Measurements from ENCODE around the gene CAPN2. TPM values are rescaled to one million over a fixed set of nuclear protein-coding genes. Genes with fewer than 3 reads are reported as not detected.
"Not testable (repeated sequence)": the region's sequence is repeated elsewhere in the genome, so short reads cannot be mapped to it uniquely, and the experiment has no call there.

CAPN2 gene
- total RNA-seq, 1 donor from 2014 or later, result 391 TPM

DNA sequence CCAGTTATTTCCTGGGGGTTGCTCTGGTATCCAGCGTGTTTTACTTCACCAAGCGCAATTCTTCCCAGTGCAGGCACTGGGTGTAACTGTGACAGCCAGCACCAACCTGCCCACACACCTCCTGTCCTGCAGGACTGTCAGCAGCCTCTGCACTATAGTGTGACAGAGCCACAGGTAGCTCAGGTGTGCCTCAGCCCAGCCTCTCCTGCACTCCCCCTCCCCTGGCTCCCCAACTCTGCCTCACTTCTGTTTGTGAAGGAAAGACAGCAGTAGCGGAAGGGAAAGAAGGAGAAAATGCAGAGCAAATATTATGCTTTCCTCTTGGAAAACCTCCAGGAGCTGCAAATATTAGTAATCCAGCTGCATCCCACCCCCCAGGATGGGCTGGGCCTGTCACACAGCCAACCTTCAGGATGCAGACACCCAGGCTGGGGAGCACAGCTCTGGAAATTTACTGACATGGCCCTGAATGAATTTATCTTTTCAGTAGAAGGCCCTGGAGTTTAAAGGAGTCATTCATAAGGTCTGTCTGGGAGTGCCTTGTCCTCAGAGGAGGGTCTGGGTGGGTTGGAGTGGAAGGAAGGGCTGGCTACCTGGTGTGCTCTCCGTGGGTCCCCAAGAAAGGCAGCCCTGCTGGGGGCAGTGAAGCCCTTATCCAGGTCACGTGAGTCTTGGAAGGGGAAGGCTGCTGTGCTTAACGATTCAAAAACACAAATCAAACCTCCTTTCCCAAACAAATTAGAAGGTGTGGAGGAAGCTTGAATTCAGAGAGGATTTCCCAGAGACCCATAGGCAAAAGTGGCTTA is 20.9 kb downstream of the CAPN2 start:
- no peak overlapping the region for H2AFZ ChIP-seq (ENCODE audit: low read depth, low read length)
- H4K20me1 ChIP-seq (ENCODE audit: insufficient read depth, low read length), result peaks cover 78% of the 10 kb centered on the region
- H3K36me3 ChIP-seq (ENCODE audit: insufficient read depth, low read length), result peaks cover 23% of the 10 kb centered on the region
- DNase-seq (ENCODE audit: low read depth) (no peak), FAIRE-seq (no peak)
- H3K79me2 ChIP-seq (ENCODE audit: insufficient read depth, low read length), result peaks cover 97% of the 10 kb centered on the region
- peaks cover 26% of the 10 kb centered on the region for H3K36me3 Mint-ChIP-seq (ENCODE audit: low read depth, unreplicated experiment)
- H3K27me3 ChIP-seq (ENCODE audit: insufficient read depth, low read length), result no peaks in the 10 kb centered on the region
- no peak overlapping the region for H3K4me3 Mint-ChIP-seq (ENCODE audit: unreplicated experiment)
- H3K27me3 Mint-ChIP-seq (ENCODE audit: low read depth, unreplicated experiment), result no peaks in the 10 kb centered on the region
- H3K27ac ChIP-seq (ENCODE audit: low read depth, low read length), result peak overlapping the region; percentile 81
- H3K9me3 ChIP-seq (ENCODE audit: insufficient read depth, low read depth, low read length), result no peaks in the 10 kb centered on the region
- peak overlapping the region; percentile 74 for H3K4me2 ChIP-seq (ENCODE audit: low read length)
- H3K9me3 Mint-ChIP-seq (ENCODE audit: unreplicated experiment), result no peaks in the 10 kb centered on the region
- H3K4me1 Mint-ChIP-seq (ENCODE audit: low read depth, unreplicated experiment), result peaks cover 55% of the 10 kb centered on the region
- peak overlapping the region; percentile 94 for H3K27ac Mint-ChIP-seq (ENCODE audit: unreplicated experiment)
- peak overlapping the region; percentile 12 for H3K4me3 ChIP-seq (ENCODE audit: insufficient read depth, low read depth, low read length)
- TF ChIP-seq EZH2 (IDR thresholded peaks at IDR 0.05; ENCODE audit: insufficient read depth, low read length), result no peak
- TF ChIP-seq, protein P1, sequence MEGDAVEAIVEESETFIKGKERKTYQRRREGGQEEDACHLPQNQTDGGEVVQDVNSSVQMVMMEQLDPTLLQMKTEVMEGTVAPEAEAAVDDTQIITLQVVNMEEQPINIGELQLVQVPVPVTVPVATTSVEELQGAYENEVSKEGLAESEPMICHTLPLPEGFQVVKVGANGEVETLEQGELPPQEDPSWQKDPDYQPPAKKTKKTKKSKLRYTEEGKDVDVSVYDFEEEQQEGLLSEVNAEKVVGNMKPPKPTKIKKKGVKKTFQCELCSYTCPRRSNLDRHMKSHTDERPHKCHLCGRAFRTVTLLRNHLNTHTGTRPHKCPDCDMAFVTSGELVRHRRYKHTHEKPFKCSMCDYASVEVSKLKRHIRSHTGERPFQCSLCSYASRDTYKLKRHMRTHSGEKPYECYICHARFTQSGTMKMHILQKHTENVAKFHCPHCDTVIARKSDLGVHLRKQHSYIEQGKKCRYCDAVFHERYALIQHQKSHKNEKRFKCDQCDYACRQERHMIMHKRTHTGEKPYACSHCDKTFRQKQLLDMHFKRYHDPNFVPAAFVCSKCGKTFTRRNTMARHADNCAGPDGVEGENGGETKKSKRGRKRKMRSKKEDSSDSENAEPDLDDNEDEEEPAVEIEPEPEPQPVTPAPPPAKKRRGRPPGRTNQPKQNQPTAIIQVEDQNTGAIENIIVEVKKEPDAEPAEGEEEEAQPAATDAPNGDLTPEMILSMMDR (IDR thresholded peaks at IDR 0.05; ENCODE audit: insufficient read depth, low read depth, low read length), result no peak
- peaks cover 50% of the 10 kb centered on the region for H3K4me1 ChIP-seq (ENCODE audit: insufficient read depth, low read length)
- peak overlapping the region; percentile 61 for H3K9ac ChIP-seq (ENCODE audit: low read length)

DNA sequence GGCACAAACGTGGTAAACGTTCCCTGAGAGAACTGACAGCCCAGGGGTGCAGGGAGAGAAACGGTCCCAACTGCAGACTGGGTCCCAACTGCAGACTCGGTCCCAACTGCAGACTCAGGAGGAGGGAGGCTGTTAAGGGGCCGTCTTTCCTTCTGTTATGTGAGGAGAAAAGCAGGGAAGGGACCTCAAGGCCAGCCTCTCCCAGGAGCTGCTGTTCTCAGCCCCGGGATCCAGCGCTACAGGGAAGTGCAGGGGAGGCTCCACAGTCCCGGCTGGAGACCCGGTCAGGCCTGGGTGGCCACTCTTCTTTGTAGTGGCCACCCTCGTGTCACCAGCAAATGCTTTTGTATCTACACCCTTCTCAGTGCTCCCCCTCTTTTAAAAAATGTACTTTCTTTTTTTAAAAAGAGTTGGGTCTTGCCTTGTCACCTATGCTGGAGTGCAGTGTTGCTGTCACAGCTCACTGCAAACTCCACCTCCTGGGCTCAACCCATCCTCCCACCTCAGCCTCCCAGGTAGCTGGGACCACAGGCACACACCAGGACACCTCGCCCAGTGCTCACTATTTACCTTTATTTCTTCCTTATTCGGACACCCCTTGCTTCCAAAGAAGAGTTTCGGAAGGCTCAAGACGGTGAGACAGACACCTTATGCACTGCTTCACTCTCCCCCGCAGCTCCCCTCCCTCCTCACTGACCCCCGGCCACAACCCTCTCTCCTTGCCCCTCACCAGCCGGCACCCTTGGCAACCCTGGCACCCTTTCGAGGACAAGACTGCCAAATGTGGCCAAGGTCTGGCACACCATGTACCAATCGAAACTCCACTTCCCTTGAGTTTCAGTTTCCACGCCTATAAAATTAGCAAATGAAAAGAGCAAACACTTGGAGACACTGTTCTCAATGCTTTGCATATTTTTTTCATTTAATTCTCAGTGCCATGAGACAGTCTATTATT is 21.8 kb downstream of the CAPN2 start:
- H3K9ac ChIP-seq (ENCODE audit: low read length), result peak overlapping the region; percentile 61
- Mint-ChIP-seq H3K9me3 (ENCODE audit: unreplicated experiment) (no peaks in the 10 kb centered on the region), H3K4me3 (ENCODE audit: unreplicated experiment) (peak overlapping the region; percentile 54), H3K4me1 (ENCODE audit: low read depth, unreplicated experiment) (peaks cover 59% of the 10 kb centered on the region), H3K27ac (ENCODE audit: unreplicated experiment) (peak overlapping the region; percentile 69), H3K27me3 (ENCODE audit: low read depth, unreplicated experiment) (no peaks in the 10 kb centered on the region), H3K36me3 (ENCODE audit: low read depth, unreplicated experiment) (peaks cover 25% of the 10 kb centered on the region)
- H3K36me3 ChIP-seq (ENCODE audit: insufficient read depth, low read length), result peaks cover 20% of the 10 kb centered on the region
- DNase-seq (ENCODE audit: low read depth), result no peak
- peak overlapping the region; percentile 74 for H3K4me2 ChIP-seq (ENCODE audit: low read length)
- peaks cover 97% of the 10 kb centered on the region for H3K79me2 ChIP-seq (ENCODE audit: insufficient read depth, low read length)
- no peak overlapping the region for H3K4me3 ChIP-seq (ENCODE audit: insufficient read depth, low read depth, low read length)
- H2AFZ ChIP-seq (ENCODE audit: low read depth, low read length), result no peak overlapping the region
- no peak for TF ChIP-seq EZH2 (IDR thresholded peaks at IDR 0.05; ENCODE audit: insufficient read depth, low read length)
- TF ChIP-seq, protein P1 (IDR thresholded peaks at IDR 0.05; ENCODE audit: insufficient read depth, low read depth, low read length), result no peak
- no peak for FAIRE-seq
- peak overlapping the region; percentile 81 for H3K27ac ChIP-seq (ENCODE audit: low read depth, low read length)
- no peaks in the 10 kb centered on the region for H3K27me3 ChIP-seq (ENCODE audit: insufficient read depth, low read length)
- no peaks in the 10 kb centered on the region for H3K9me3 ChIP-seq (ENCODE audit: insufficient read depth, low read depth, low read length)
- H3K4me1 ChIP-seq (ENCODE audit: insufficient read depth, low read length), result peaks cover 56% of the 10 kb centered on the region
- H4K20me1 ChIP-seq (ENCODE audit: insufficient read depth, low read length), result peaks cover 76% of the 10 kb centered on the region

DNA sequence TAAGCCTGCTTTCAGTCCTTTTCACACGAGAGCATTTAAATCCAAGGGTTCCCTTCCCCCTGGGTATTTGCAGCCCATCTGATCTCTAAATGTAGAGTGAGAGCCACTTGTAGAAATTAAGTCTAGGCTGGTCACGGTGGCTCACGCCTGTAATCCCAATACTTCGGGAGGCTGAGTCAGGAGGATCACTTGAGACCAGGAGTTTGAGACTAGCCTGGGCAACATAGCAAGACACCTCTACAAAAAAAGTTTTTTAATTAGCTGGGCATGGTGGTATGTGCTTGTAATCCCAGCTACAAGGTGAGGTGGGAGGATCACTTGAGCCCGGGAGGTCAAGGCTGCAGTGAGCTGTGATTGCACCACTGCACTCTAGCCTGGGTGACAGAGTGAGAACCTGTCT is 24.3 kb downstream of the CAPN2 start:
- H3K36me3 Mint-ChIP-seq (ENCODE audit: low read depth, unreplicated experiment), result peaks cover 31% of the 10 kb centered on the region
- Histone ChIP-seq H3K36me3 (ENCODE audit: insufficient read depth, low read length) (peaks cover 26% of the 10 kb centered on the region), H3K79me2 (ENCODE audit: insufficient read depth, low read length) (peaks cover 96% of the 10 kb centered on the region), H4K20me1 (ENCODE audit: insufficient read depth, low read length) (peaks cover 70% of the 10 kb centered on the region), H3K4me1 (ENCODE audit: insufficient read depth, low read length) (peaks cover 46% of the 10 kb centered on the region)
- H3K9me3 ChIP-seq (ENCODE audit: insufficient read depth, low read depth, low read length); H2AFZ ChIP-seq (ENCODE audit: low read depth, low read length); H3K4me3 ChIP-seq (ENCODE audit: insufficient read depth, low read depth, low read length); H3K27ac ChIP-seq (ENCODE audit: low read depth, low read length); H3K9me3 Mint-ChIP-seq (ENCODE audit: unreplicated experiment); H3K27me3 Mint-ChIP-seq (ENCODE audit: low read depth, unreplicated experiment); FAIRE-seq; DNase-seq (ENCODE audit: low read depth); H3K4me3 Mint-ChIP-seq (ENCODE audit: unreplicated experiment); H3K9ac ChIP-seq (ENCODE audit: low read length); H3K27ac Mint-ChIP-seq (ENCODE audit: unreplicated experiment); H3K27me3 ChIP-seq (ENCODE audit: insufficient read depth, low read length); H3K4me2 ChIP-seq (ENCODE audit: low read length): not testable (repeated sequence)
- H3K4me1 Mint-ChIP-seq (ENCODE audit: low read depth, unreplicated experiment), result peaks cover 43% of the 10 kb centered on the region

Measured in astrocyte (in vitro differentiated cells and primary cell).